GM13977 (cell line): ENCODE data around the gene CACNA1D.

Experiments
- DNase-seq: peaks from one replicate; pipeline ENCODE4 v3.0.0; 2012; ENCODE audit warnings: low spot score
- CTCF ChIP-seq: IDR thresholded peaks from 2 replicates; pipeline ENCODE4 v1.5.1; 2012; ENCODE audit warnings: mild to moderate bottlenecking, control low read depth; ENCODE audit not compliant: insufficient read depth; ENCODE audit errors: extremely low read depth, missing control alignments
- in situ Hi-C: fragments of 300-500 bp; cut with MboI; formaldehyde crosslinking; loops from one replicate; pipeline ENCODE4 v1.12.0; 2022; ENCODE audit warnings: low sequenced_read_pairs, low pct_unique_long_range_greater_than_20kb, mixed read lengths, inconsistent platforms; ENCODE audit not compliant: unreplicated experiment

Gene CACNA1D

GRCh38 chr3:53750253-53751210 lies 256.1 kb downstream of the CACNA1D start:
- in situ Hi-C loops, result no loop called here
- no peak for TF ChIP-seq CTCF
- DNase-seq, result peak; percentile 48

GRCh38 chr3:53753518-53754183 lies 259.2 kb downstream of the CACNA1D start:
- no peak for TF ChIP-seq CTCF
- DNase-seq, result peak; percentile 52
- in situ Hi-C loops, result no loop called here

DNA sequence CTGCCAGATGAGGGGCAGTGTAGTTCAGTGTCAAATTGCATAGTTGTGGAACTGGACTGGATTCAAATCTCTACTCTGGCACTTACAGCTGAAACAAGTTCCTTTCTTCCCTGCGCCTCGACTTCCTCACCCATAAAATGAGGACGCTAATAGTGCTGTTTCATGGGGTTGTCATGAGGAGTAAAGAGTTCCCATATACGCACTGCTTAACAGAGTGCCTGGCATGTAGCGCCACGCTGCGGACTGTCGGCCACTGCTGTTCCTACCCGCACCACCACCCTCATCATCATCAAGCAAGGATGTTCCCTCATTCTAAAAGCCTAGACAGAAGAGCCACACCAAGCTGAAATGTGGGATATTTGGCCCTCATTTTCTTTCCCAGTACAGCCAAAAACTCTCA lies 259.9 kb downstream of the CACNA1D start:
- no peak for DNase-seq
- in situ Hi-C loops, result no loop called here
- TF ChIP-seq CTCF, result no peak

- no peak for DNase-seq
- TF ChIP-seq CTCF, result no peak
- in situ Hi-C loops, result no loop called here
These were observed 264.4 kb downstream of the CACNA1D start for GRCh38 chr3:53758846-53759245.

- in situ Hi-C loops, result no loop called here
- no peak for DNase-seq
- TF ChIP-seq CTCF, result no peak
These were observed 268.9 kb downstream of the CACNA1D start for GRCh38 chr3:53763353-53763752.

DNA sequence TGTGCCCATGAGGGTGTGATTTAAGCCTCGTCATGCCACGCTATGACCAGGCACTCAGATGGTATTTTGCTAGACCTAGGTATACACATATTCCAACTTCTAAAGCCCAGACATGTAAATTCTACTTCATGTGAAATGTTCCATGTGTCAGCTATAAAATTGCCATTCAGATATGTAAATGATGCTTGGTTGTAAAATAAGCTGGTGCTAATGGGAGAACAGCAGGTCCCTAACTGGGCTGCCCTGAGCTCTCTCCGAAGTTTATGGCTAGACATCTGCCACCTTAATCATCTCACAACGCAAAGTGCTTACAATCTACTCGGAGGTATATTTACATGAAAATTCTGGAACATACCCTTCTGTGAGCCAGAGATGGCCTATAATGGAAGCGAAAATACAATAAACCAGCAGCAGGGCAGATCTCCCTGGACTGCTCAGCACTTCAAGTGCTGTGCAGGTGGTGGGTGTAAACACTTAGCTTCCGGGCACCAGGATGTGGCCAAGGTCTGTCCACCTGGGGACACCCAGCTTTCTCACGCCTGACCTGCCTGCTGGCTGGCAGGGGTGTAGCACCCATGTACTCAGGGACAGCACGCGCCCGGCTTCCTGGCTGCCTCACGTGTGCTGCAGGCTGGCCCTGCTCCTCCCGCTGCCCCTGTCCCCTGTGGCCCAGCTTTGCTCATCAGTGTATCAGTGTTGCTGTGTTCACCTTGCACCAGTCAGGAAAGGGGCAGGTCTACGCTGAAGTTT lies 269.8 kb downstream of the CACNA1D start:
- in situ Hi-C loops, result no loop called here
- TF ChIP-seq CTCF, result no peak
- DNase-seq, result no peak
